ENCODE results near the gene DDX19B.
A peak's percentile ranks its signal among the peaks of the same experiment; 100 is the strongest.
"Not testable (repeated sequence)": the region's sequence is repeated elsewhere in the genome, so short reads cannot be mapped to it uniquely, and the experiment has no call there.

DDX19B gene

GRCh38 chr16:70349783-70350182 lies 50.8 kb downstream of the DDX19B start:
- no peak for DNase-seq (ENCODE audit: low read depth)

GRCh38 chr16:70359552-70359951 lies 60.6 kb downstream of the DDX19B start:
- DNase-seq (ENCODE audit: low read depth), result no peak

GRCh38 chr16:70364399-70364798 lies 65.4 kb downstream of the DDX19B start:
- no peak for DNase-seq (ENCODE audit: low read depth)

GRCh38 chr16:70370145-70370544 lies 71.2 kb downstream of the DDX19B start:
- not testable (repeated sequence) for DNase-seq (ENCODE audit: low read depth)

GRCh38 chr16:70370924-70371323 lies 71.9 kb downstream of the DDX19B start:
- no peak for DNase-seq (ENCODE audit: low read depth)

- DNase-seq (ENCODE audit: low read depth), result no peak
Measured at GRCh38 chr16:70372921-70373728, 74.1 kb downstream of the DDX19B start.

GRCh38 chr16:70374213-70374612 lies 75.2 kb downstream of the DDX19B start:
- no peak for DNase-seq (ENCODE audit: low read depth)

- DNase-seq (ENCODE audit: low read depth), result no peak
Measured at GRCh38 chr16:70375636-70376611, 76.9 kb downstream of the DDX19B start.

GRCh38 chr16:70377782-70378181 lies 78.8 kb downstream of the DDX19B start:
- DNase-seq (ENCODE audit: low read depth), result no peak

- no peak for DNase-seq (ENCODE audit: low read depth)
Measured at GRCh38 chr16:70378869-70379493, 80.0 kb downstream of the DDX19B start.

- DNase-seq (ENCODE audit: low read depth), result peak; percentile 55
Measured at GRCh38 chr16:70380248-70380918, 81.4 kb downstream of the DDX19B start.

GRCh38 chr16:70380919-70381603 lies 82.1 kb downstream of the DDX19B start:
- peak; percentile 80 for DNase-seq (ENCODE audit: low read depth)

- no peak for DNase-seq (ENCODE audit: low read depth)
Measured at GRCh38 chr16:70381604-70382342, 82.8 kb downstream of the DDX19B start.

GRCh38 chr16:70383421-70383960 lies 84.5 kb downstream of the DDX19B start:
- no peak for DNase-seq (ENCODE audit: low read depth)

All from GM04503 (cell line).